ENCODE measurements around the gene CACNA1I.

DNA sequence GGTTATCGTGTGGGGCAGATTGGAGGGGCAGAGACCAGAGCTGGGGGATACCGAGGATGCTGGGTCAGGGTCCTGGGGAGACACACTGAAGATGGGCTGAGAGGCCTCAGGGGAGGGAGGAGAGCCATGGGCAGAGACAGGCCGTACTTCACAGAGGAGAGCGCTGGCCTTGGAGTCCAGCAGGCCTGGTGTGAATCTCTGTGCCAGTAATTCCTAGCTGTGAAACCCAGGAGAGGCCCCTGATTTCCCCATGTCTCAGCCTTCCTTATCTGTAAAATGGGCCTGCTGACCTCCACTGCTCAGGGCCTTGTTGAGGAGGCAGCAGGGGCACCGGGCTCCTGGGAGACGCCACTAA is 23.4 kb downstream of the CACNA1I start:
- TF ChIP-seq, protein P1, sequence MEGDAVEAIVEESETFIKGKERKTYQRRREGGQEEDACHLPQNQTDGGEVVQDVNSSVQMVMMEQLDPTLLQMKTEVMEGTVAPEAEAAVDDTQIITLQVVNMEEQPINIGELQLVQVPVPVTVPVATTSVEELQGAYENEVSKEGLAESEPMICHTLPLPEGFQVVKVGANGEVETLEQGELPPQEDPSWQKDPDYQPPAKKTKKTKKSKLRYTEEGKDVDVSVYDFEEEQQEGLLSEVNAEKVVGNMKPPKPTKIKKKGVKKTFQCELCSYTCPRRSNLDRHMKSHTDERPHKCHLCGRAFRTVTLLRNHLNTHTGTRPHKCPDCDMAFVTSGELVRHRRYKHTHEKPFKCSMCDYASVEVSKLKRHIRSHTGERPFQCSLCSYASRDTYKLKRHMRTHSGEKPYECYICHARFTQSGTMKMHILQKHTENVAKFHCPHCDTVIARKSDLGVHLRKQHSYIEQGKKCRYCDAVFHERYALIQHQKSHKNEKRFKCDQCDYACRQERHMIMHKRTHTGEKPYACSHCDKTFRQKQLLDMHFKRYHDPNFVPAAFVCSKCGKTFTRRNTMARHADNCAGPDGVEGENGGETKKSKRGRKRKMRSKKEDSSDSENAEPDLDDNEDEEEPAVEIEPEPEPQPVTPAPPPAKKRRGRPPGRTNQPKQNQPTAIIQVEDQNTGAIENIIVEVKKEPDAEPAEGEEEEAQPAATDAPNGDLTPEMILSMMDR (conservative IDR thresholded peaks at IDR 0.05; ENCODE audit: low read depth, low read length): no peak
- no peak for TF ChIP-seq EZH2 (IDR thresholded peaks at IDR 0.05; ENCODE audit: borderline replicate concordance, low read depth, low read length, poor library complexity, severe bottlenecking)
